Hematopoietic multipotent progenitor cell treated with erythropoietin and hydrocortisone succinate and interleukin-3 and kit ligand, for 15 days (in vitro differentiated cells): ENCODE data around the gene CYP2S1.
A peak's percentile ranks its signal among the peaks of the same experiment; 100 is the strongest.

Experiments
- DNase-seq: peaks from one replicate; pipeline ENCODE4 v3.0.0-alpha.2; 2015; ENCODE audit warnings: low spot score

CYP2S1 gene

DNA sequence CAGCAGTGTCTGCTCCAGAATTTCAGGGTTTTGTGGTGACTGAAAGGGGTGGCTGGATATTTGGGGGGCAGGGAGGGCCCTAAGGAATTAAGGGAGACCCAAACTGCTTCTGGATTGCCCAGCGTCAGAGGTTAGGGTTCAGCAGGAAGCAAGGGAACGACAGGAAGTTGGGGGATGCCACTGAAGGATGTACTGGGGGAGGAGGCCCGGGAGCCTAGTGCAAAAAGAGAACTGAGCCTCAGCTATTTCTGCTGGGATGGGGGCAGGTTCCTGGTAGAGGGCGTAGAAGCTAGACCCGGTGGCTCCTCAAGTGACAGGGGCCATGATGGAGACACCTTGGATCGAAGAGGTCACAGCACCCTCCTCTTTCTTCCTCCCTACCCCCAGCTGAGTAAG, 1.1 kb downstream of the CYP2S1 start:
- no peak for DNase-seq

DNA sequence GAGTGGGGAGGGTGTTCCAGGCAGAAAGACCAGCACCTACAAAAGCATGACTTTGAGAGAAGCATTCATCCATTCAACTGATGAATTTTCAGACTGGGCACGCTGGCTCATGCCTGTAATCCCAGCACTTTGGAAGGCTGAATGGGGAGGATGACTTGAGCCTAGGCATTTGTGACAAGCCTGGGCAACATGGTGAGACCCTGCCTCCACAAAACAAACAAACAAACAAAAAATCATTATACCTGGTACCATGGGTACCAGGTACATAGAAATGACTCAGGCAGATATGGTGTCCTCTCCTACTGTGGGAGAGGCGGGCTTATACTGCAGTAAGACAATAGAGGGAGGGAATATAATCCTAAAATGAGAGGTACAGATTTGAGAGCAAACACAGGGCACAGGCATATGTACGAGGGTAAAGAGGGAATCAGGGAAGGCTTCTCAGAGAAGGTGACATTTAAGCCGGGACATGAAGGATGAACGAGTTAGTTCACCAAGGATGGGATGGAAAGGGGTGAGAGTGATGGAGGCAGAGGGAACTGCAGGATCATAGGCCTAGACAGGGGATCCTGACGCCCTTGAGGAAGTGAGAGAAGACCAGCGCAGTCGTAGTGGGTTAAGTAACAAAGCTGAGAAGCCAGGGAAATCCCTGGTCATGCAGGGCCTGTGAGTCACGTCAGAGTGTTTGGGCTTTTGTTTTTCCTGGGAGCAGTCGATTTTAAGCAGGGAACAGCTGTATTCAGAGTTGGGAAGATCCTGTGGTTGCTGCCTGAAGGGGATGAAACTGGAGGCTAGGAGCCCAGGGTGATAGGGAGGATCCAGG, 2.9 kb downstream of the CYP2S1 start:
- no peak for DNase-seq

GRCh38 chr19:41198559-41198958, 5.5 kb downstream of the CYP2S1 start:
- DNase-seq: no peak

- DNase-seq: no peak
Observed at GRCh38 chr19:41203371-41203770, 10.4 kb downstream of the CYP2S1 start.

DNA sequence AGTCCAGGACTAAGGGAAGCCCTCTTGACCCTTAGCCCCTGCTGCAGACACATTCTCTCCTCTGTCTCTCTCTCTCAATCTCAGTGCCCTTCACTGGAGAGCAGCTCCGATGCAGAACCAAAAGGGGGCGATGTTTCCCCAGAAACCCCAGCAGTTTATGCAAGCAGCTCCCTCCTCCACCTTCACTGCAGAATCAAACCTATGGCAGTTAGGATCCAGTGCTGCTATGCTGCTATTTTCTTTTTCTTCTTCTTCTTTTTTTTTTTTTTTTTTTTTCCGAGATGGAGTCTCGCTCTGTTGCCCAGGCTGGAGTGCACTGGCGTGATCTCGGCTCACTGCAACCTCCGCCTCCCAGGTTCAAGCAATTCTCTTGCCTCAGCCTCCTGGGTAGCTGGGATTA, 11.3 kb downstream of the CYP2S1 start:
- peak; percentile 78 for DNase-seq

DNA sequence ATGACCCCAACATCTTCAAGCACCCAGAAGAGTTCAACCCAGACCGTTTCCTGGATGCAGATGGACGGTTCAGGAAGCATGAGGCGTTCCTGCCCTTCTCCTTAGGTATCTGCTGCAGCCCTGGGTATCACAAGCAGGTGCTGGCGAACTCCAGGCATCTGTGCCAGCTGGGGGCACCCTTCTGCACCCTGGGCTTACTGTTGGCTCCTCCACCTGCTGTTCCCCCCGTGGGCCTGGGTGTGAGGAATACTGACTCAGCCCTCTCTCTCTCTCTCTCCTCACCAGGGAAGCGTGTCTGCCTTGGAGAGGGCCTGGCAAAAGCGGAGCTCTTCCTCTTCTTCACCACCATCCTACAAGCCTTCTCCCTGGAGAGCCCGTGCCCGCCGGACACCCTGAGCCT, 13.0 kb downstream of the CYP2S1 start:
- no peak for DNase-seq

- DNase-seq: no peak
Observed at GRCh38 chr19:41206456-41206855, 13.4 kb downstream of the CYP2S1 start.

- peak; percentile 33 for DNase-seq
Observed at GRCh38 chr19:41206926-41207750, 14.1 kb downstream of the CYP2S1 start.

- no peak for DNase-seq
Observed at GRCh38 chr19:41214161-41214560, 21.1 kb downstream of the CYP2S1 start.

DNA sequence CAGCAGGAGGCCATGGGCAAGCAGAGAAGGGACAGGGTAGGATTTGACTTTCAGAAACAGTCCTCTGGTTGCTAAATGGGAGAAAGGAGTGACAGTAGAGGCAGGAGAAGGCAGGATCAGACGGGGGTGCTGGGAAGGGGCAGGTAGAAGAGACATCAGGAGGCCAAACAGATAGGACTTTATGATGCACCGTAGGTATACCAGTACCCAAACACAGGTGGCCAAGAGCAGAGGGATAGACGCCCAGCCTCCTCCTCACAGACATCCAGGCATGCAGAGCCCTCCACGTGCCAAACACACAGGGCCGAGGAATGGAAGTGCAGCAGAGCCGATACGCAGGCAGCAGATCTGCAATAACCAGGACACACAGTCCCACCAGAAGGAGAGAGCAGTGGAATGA, 24.7 kb downstream of the CYP2S1 start:
- DNase-seq: no peak

DNA sequence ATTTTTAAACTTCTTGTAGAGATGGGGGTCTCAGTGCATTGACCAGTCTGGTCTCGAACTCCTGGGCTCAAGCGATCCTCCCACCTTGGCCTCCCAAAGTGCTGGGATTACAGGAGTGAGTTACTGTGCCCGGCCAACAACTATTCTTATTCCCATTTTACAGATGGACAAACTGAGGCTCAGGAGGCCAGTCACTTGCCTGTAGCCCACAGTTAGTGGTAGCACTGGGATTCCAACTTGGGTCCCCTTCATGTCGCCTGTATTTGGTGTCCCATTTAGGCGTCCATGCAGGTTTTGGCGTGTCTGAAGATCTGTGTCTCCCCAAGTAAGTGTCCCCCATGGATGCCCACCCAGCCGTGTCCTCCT, 25.2 kb downstream of the CYP2S1 start:
- DNase-seq: no peak

- no peak for DNase-seq
Observed at GRCh38 chr19:41218615-41219507, 25.8 kb downstream of the CYP2S1 start, which contains the start of gene AXL. Gene AXL (plus strand): TSS chr19:41219223. CDS start chr19:41219393, 170 bp downstream.

GRCh38 chr19:41219924-41220567, 27.0 kb downstream of the CYP2S1 start:
- DNase-seq: no peak

DNA sequence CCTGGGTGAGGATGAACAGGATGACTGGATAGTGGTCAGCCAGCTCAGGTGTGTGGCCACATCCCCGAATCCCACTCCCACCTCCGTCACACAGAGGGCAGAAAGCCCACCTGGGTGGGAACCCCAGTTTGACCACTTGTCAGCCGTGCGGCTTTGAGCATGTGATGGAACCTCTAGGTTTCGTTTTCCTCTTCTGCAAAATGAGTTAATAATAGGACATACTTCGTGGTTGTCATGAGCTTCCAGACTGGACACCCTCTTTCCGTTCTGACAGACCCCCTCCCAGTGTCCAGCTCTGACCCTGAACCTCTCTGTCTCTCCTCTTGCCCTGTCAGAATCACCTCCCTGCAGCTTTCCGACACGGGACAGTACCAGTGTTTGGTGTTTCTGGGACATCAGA, 27.8 kb downstream of the CYP2S1 start:
- DNase-seq: no peak

GRCh38 chr19:41221514-41222205, 28.6 kb downstream of the CYP2S1 start:
- DNase-seq: no peak

- DNase-seq: no peak
Observed at GRCh38 chr19:41222240-41222639, 29.2 kb downstream of the CYP2S1 start.

DNA sequence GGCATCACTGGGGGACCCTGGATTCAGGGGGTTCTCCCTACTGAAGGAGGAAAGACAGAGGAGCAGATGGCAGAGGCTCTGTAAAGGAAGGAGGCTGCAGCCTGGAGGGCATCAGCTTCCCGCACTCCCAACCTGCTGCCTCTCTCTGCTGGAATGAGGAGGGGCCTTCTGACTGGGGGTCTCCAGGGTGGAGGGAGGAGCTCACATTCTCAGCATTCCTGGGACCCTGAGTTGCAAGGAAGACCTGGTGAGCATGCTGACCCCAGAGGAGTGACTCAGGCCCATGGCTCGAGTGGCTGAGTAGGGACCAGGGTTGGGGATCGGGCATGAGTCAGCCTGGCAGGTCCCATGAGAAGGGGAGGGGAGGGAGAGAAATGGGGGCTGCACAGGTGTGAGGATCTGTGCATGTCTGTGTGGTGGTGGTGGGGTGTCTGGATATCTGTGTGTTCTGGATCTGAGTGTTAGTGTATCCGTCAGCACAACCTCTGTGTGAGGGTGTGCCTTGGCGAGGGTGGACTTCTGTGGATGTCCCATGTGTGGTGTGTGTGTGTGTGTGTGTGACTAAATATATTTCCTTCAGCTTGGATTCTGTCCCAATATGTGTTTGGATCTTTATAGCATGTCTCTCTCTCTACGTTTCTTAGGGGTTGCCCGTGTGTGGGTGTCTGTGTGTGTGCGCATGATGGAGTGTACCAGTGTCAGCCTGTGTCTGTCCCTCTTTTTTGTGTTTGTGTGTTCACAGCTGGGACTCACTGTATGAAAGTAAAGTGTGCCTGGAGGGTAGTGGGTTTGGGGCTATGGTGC, 30.6 kb downstream of the CYP2S1 start:
- no peak for DNase-seq

- DNase-seq: no peak
Observed at GRCh38 chr19:41224632-41225031, 31.6 kb downstream of the CYP2S1 start.

DNA sequence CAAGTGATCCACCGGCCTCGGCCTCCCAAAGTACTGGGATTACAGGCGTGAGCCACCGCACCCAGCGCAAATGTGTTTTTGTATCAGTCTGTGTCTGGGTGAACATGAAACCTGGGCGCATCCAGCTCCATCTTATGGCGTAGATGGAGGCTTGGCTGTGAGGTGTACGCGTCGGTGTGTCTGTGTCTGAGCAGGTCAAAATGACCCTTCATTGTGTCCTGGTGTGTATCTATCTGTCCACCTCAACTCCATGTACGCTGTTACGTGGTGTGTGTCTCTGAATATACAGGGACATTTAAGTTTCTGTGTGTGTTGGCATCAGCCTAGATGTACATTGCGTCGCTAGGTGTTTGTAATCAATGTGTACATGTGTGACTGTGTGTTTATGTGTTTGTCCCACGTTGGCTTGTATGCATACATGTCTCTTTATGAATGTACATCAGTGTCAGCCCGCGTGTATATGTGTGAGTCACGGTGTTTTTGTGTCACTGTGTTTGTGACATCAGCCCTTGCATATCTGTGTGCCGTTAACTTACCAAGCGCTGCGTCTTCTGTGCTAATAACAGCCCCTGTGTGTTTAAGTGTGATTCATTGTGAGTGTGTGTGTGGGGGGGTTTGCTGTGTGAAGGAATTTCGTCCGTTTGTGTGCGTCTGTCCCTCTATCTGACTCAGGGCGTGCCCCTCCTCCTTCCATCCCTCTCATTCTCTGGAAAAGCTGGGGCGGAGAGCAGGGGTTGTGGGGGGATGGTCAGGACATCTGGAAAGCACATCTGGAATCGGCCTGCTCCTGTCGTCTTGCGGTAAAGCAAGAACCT, 32.4 kb downstream of the CYP2S1 start:
- no peak for DNase-seq
